ENCODE measurements around the gene L3MBTL3. TPM values are rescaled to one million over a fixed set of nuclear protein-coding genes. Genes with fewer than 3 reads are reported as not detected.

Gene L3MBTL3
- total RNA-seq, 1 experiment from 2014 or later, result 4.7 TPM

GRCh38 chr6:130136798-130137197, 118.4 kb downstream of the L3MBTL3 start:
- Histone ChIP-seq H3K23ac (ENCODE audit: insufficient read length, low read depth, low read length) (no peak overlapping the region), H3K4me1 (ENCODE audit: insufficient read depth, low read length) (no peaks in the 10 kb centered on the region), H3K23me2 (ENCODE audit: insufficient read length, low read depth, low read length, poor library complexity, severe bottlenecking) (no peaks in the 10 kb centered on the region), H4K5ac (ENCODE audit: insufficient read length, low read depth, low read length) (no peak overlapping the region), H3K18ac (ENCODE audit: insufficient read length, low read depth, low read length) (no peak overlapping the region), H3K27ac (ENCODE audit: insufficient read length, low read depth, low read length) (no peak overlapping the region), H3K79me2 (ENCODE audit: insufficient read depth, low read length) (no peaks in the 10 kb centered on the region), H3K79me1 (ENCODE audit: insufficient read depth, low read depth, low read length, poor library complexity, severe bottlenecking) (no peaks in the 10 kb centered on the region), H3K4ac (ENCODE audit: low read depth, low read length) (no peak overlapping the region), H2BK120ac (ENCODE audit: low read depth, low read length, poor library complexity, severe bottlenecking) (no peak overlapping the region), H2BK20ac (ENCODE audit: low read depth, low read length, poor library complexity, severe bottlenecking) (no peak overlapping the region), H2BK5ac (ENCODE audit: insufficient read length, low read length) (no peak overlapping the region), H4K91ac (ENCODE audit: insufficient read length, low read depth, low read length) (no peak overlapping the region), H2BK15ac (ENCODE audit: low read depth, low read length) (no peak overlapping the region), H3K9me3 (ENCODE audit: control insufficient read depth, low read depth, low read length) (no peaks in the 10 kb centered on the region), H3K14ac (ENCODE audit: insufficient read depth, low read length) (no peak overlapping the region), H3K4me2 (ENCODE audit: insufficient read depth, insufficient read length, low read length) (no peak overlapping the region), H2AFZ (ENCODE audit: low read length) (no peak overlapping the region), H3K9ac (ENCODE audit: extremely low read depth, insufficient read length, low read length) (no peak overlapping the region), H2AK5ac (ENCODE audit: insufficient read length, low read length) (no peak overlapping the region), H3K56ac (ENCODE audit: insufficient read length, low read depth, low read length) (no peak overlapping the region), H4K20me1 (ENCODE audit: control insufficient read depth, insufficient read depth, insufficient read length) (no peaks in the 10 kb centered on the region), H3K27me3 (ENCODE audit: insufficient read depth, low read length) (no peaks in the 10 kb centered on the region), H2BK12ac (ENCODE audit: insufficient read length, low read depth, low read length) (no peak overlapping the region), H4K8ac (replicated peaks; ENCODE audit: insufficient read length, low read depth, low read length) (no peak overlapping the region), H3T11ph (ENCODE audit: low read length) (no peak overlapping the region)
- TF ChIP-seq, protein P1, sequence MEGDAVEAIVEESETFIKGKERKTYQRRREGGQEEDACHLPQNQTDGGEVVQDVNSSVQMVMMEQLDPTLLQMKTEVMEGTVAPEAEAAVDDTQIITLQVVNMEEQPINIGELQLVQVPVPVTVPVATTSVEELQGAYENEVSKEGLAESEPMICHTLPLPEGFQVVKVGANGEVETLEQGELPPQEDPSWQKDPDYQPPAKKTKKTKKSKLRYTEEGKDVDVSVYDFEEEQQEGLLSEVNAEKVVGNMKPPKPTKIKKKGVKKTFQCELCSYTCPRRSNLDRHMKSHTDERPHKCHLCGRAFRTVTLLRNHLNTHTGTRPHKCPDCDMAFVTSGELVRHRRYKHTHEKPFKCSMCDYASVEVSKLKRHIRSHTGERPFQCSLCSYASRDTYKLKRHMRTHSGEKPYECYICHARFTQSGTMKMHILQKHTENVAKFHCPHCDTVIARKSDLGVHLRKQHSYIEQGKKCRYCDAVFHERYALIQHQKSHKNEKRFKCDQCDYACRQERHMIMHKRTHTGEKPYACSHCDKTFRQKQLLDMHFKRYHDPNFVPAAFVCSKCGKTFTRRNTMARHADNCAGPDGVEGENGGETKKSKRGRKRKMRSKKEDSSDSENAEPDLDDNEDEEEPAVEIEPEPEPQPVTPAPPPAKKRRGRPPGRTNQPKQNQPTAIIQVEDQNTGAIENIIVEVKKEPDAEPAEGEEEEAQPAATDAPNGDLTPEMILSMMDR (conservative IDR thresholded peaks at IDR 0.05), result no peak
- H3K36me3 Mint-ChIP-seq (ENCODE audit: insufficient read depth in 1 of 3, low read depth in 3 of 3), result peaks cover 0 to 7% (median 2%) of the 10 kb centered on the region in 3 experiments; a peak in 4 of 7 replicates
- peaks cover 11 to 16% of the 10 kb centered on the region in 2 experiments for H3K4me1 Mint-ChIP-seq
- no peak for DNase-seq
- H3K27me3 Mint-ChIP-seq (ENCODE audit: low read depth), result no peaks in the 10 kb centered on the region
- H3K27ac Mint-ChIP-seq, result no peak overlapping the region
- no peak overlapping the region for H3K4me3 Mint-ChIP-seq
- WGBS (ENCODE audit: extremely low coverage, insufficient read length, low lambda C conversion rate), result no CpG with 5 or more reads among the region's 2 CpGs
- H3K9me3 Mint-ChIP-seq, result no peaks in the 10 kb centered on the region
